Measurements from ENCODE around the gene TRPV4.

- no peak for TF ChIP-seq EMX1 (CRISPR knock-in tag; IDR thresholded peaks at IDR 0.05)
- TF ChIP-seq CTCF (IDR thresholded peaks at IDR 0.05): no peak
- TF ChIP-seq MAX (CRISPR knock-in tag; IDR thresholded peaks at IDR 0.05): no peak
- TF ChIP-seq, protein P1, sequence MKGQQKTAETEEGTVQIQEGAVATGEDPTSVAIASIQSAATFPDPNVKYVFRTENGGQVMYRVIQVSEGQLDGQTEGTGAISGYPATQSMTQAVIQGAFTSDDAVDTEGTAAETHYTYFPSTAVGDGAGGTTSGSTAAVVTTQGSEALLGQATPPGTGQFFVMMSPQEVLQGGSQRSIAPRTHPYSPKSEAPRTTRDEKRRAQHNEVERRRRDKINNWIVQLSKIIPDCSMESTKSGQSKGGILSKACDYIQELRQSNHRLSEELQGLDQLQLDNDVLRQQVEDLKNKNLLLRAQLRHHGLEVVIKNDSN (CRISPR knock-in tag; IDR thresholded peaks at IDR 0.05): no peak
- TF ChIP-seq KAT7 (CRISPR knock-in tag; IDR thresholded peaks at IDR 0.05; ENCODE audit: borderline replicate concordance): no peak
- TF ChIP-seq TCF7 (CRISPR knock-in tag; IDR thresholded peaks at IDR 0.05; ENCODE audit: low read depth): no peak
- TF ChIP-seq ZNF219 (CRISPR knock-in tag; IDR thresholded peaks at IDR 0.05; ENCODE audit: borderline replicate concordance): no peak
- TF ChIP-seq, protein P2, sequence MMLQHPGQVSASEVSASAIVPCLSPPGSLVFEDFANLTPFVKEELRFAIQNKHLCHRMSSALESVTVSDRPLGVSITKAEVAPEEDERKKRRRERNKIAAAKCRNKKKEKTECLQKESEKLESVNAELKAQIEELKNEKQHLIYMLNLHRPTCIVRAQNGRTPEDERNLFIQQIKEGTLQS (CRISPR knock-in tag; conservative IDR thresholded peaks at IDR 0.05): no peak
- TF ChIP-seq JUN (CRISPR knock-in tag; IDR thresholded peaks at IDR 0.05): no peak
- TF ChIP-seq MLX (CRISPR knock-in tag; IDR thresholded peaks at IDR 0.05): no peak
- TF ChIP-seq ETV6 (CRISPR knock-in tag; IDR thresholded peaks at IDR 0.05): no peak
- no peak for TF ChIP-seq STAT6 (CRISPR knock-in tag; conservative IDR thresholded peaks at IDR 0.05; ENCODE audit: low read depth)
- no peak for TF ChIP-seq MXD4 (CRISPR knock-in tag; IDR thresholded peaks at IDR 0.05; ENCODE audit: borderline replicate concordance)
- no peak for TF ChIP-seq MYBL2 (CRISPR knock-in tag; IDR thresholded peaks at IDR 0.05)
These were observed 6.1 kb downstream of the TRPV4 start for GRCh38 chr12:109827080-109827479.
